HepG2 (cell line): Measurements from ENCODE around the gene PLIN4. TPM values are rescaled to one million over a fixed set of nuclear protein-coding genes. Genes with fewer than 3 reads are reported as not detected.

ENCODE experiments used
- AGO2 ChIP-seq: fragments of 200-400 bp; formaldehyde crosslinking; optimal IDR thresholded peaks from 2 replicates; pipeline ENCODE3; 2017; ENCODE audit warnings: mild to moderate bottlenecking, low read depth, low read length, moderate library complexity
- BORCS8-MEF2B ChIP-seq: sonication (generic); formaldehyde crosslinking; IDR thresholded peaks from 2 replicates; pipeline ENCODE4 v1.8.0; 2022; ENCODE audit warnings: mild to moderate bottlenecking, missing genetic modification reagents
- FLYWCH1 ChIP-seq: sonication (generic); formaldehyde crosslinking; IDR thresholded peaks from 2 replicates; pipeline ENCODE4 v1.8.1; 2023; ENCODE audit warnings: mild to moderate bottlenecking, missing genetic modification reagents
- KMT2B ChIP-seq: IDR thresholded peaks from 2 replicates; pipeline ENCODE4 v1.6.1; 2016; ENCODE audit warnings: missing genetic modification reagents, missing compliant biosample characterization
- MEF2D ChIP-seq: sonication (generic); formaldehyde crosslinking; IDR thresholded peaks from 2 replicates; pipeline ENCODE4 v1.5.1; 2020; ENCODE audit warnings: mild to moderate bottlenecking, missing genetic modification reagents
- NR2F6 ChIP-seq, 2 experiments: IDR thresholded peaks; 2 replicates each; pipeline ENCODE4 v1.6.1; 2016; ENCODE audit warnings: antibody characterized with exemption in 1 of 2, mild to moderate bottlenecking in 1 of 2
- PRDM10 ChIP-seq: sonication (generic); formaldehyde crosslinking; IDR thresholded peaks from 2 replicates; pipeline ENCODE4 v1.4.0; 2020; ENCODE audit warnings: low read depth, missing genetic modification reagents
- RAD51 ChIP-seq: fragments of 450-650 bp; IDR thresholded peaks from 2 replicates; pipeline ENCODE4 v1.6.1; 2016; ENCODE audit warnings: borderline replicate concordance
- RBFOX2 ChIP-seq: fragments of 200-400 bp; formaldehyde crosslinking; IDR thresholded peaks from 2 replicates; pipeline ENCODE4 v1.6.1; 2017; ENCODE audit warnings: low read depth, mild to moderate bottlenecking, low read length
- RXRA ChIP-seq: sonication (generic); formaldehyde crosslinking; IDR thresholded peaks from 2 replicates; pipeline ENCODE4 v1.5.1; 2020; ENCODE audit warnings: missing genetic modification reagents
- SKIL ChIP-seq: sonication (generic); formaldehyde crosslinking; IDR thresholded peaks from 2 replicates; pipeline ENCODE4 v1.8.0; 2022; ENCODE audit warnings: missing genetic modification reagents, mild to moderate bottlenecking, moderate library complexity, borderline replicate concordance
- SP5 ChIP-seq: IDR thresholded peaks from 2 replicates; pipeline ENCODE4 v1.6.1; 2016; ENCODE audit warnings: low read depth, borderline replicate concordance
- ZBTB7B ChIP-seq: sonication (generic); formaldehyde crosslinking; IDR thresholded peaks from 2 replicates; pipeline ENCODE4 v1.4.0; 2020; ENCODE audit warnings: missing genetic modification reagents
- ZNF282 ChIP-seq: fragments of 450-650 bp; IDR thresholded peaks from 2 replicates; pipeline ENCODE4 v1.6.1; 2018; ENCODE audit not compliant: partially characterized antibody
- ZNF33B ChIP-seq: sonication (generic); formaldehyde crosslinking; IDR thresholded peaks from 2 replicates; pipeline ENCODE4 v1.5.1; 2020; ENCODE audit warnings: mild to moderate bottlenecking, missing genetic modification reagents
- ZNF350 ChIP-seq: sonication (generic); formaldehyde crosslinking; IDR thresholded peaks from 2 replicates; pipeline ENCODE4 v1.4.0; 2020; ENCODE audit warnings: mild to moderate bottlenecking, low read depth, missing genetic modification reagents, borderline replicate concordance
- ZNF543 ChIP-seq: sonication (generic); formaldehyde crosslinking; IDR thresholded peaks from 2 replicates; pipeline ENCODE4 v1.4.0; 2020; ENCODE audit warnings: mild to moderate bottlenecking, missing genetic modification reagents
- ZNF567 ChIP-seq: sonication (generic); formaldehyde crosslinking; IDR thresholded peaks from 2 replicates; pipeline ENCODE4 v1.8.1; 2023; ENCODE audit warnings: mild to moderate bottlenecking, missing genetic modification reagents, borderline replicate concordance
- polyA plus RNA-seq, 8 experiments: library from polyadenylated mRNA; depleted of rRNA in 3 of 8; stranded (reverse) in 7 of 8; unstranded in 1 of 8; fragments of >200 nt; fragmentation: Illumina TruSeq in 4 of 8; extraction: Trizol in 4 of 8; gene quantifications; 2 replicates each; pipeline versions ENCODE4 v1.2.1 to v1.2.3, GENCODE V29; 2011 to 2016; ENCODE audit warnings: low read depth in 4 of 8, missing spikeins in 1 of 8, mixed read lengths in 1 of 8; ENCODE audit not compliant: insufficient read depth in 1 of 8
- total RNA-seq, 5 experiments: library from RNA; depleted of rRNA; stranded (reverse); fragments of >200 nt; fragmentation: Illumina TruSeq; extraction: Trizol; gene quantifications; 2 replicates each; pipeline ENCODE4 v1.2.3, GENCODE V29; 2016; ENCODE audit warnings: low read depth in 1 of 5
- TF ChIP-seq, protein P1 (sequence below): sonication (generic); formaldehyde crosslinking; IDR thresholded peaks from 2 replicates; pipeline ENCODE4 v1.4.0; 2020; ENCODE audit warnings: missing genetic modification reagents
- TF ChIP-seq, protein P2 (sequence below): fragments of 450-650 bp; IDR thresholded peaks from 2 replicates; pipeline ENCODE4 v1.6.1; 2016

The PLIN4 gene
- total and polyA plus RNA-seq, 2 of the 13 experiments (the other 11 are each of a cell fraction or from before 2014, with no cell fraction given), result 1.1 to 1.3 TPM

- TF ChIP-seq SKIL (0 out of 2 replicates have a peak, but pooled peaks have one; percentile 23), NR2F6 (IDR thresholded peaks at IDR 0.05) (no peak), NR2F6 (CRISPR knock-in tag; IDR thresholded peaks at IDR 0.05) (0 out of 2 replicates have a peak, but pooled peaks have one; percentile 6), ZNF33B (CRISPR knock-in tag) (no peak), SP5 (CRISPR knock-in tag) (0 out of 2 replicates have a peak, but pooled peaks have one; percentile 15), ZNF350 (peak; percentile 29), AGO2 (peak; percentile 19), FLYWCH1 (CRISPR knock-in tag) (no peak), MEF2D (CRISPR knock-in tag) (peak; percentile 71; the same call in 1 of the 2 replicates), BORCS8-MEF2B (CRISPR knock-in tag) (0 out of 2 replicates have a peak, but pooled peaks have one; percentile 38), RAD51 (peak; percentile 33; the same call in 1 of the 2 replicates), KMT2B (CRISPR knock-in tag) (no peak), ZNF567 (CRISPR knock-in tag) (peak; percentile 79; the same call in 1 of the 2 replicates), RBFOX2 (peak; percentile 71), RXRA (CRISPR knock-in tag) (peak; percentile 56; the same call in 1 of the 2 replicates), ZNF543 (CRISPR knock-in tag) (peak; percentile 98), ZBTB7B (CRISPR knock-in tag) (peak; percentile 13; the same call in 1 of the 2 replicates), ZNF282 (no peak), PRDM10 (CRISPR knock-in tag) (no peak)
- TF ChIP-seq, protein P1, sequence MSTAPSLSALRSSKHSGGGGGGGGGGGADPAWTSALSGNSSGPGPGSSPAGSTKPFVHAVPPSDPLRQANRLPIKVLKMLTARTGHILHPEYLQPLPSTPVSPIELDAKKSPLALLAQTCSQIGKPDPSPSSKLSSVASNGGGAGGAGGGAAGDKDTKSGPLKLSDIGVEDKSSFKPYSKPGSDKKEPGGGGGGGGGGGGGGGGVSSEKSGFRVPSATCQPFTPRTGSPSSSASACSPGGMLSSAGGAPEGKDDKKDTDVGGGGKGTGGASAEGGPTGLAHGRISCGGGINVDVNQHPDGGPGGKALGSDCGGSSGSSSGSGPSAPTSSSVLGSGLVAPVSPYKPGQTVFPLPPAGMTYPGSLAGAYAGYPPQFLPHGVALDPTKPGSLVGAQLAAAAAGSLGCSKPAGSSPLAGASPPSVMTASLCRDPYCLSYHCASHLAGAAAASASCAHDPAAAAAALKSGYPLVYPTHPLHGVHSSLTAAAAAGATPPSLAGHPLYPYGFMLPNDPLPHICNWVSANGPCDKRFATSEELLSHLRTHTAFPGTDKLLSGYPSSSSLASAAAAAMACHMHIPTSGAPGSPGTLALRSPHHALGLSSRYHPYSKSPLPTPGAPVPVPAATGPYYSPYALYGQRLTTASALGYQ (CRISPR knock-in tag), result no peak
- TF ChIP-seq, protein P2, sequence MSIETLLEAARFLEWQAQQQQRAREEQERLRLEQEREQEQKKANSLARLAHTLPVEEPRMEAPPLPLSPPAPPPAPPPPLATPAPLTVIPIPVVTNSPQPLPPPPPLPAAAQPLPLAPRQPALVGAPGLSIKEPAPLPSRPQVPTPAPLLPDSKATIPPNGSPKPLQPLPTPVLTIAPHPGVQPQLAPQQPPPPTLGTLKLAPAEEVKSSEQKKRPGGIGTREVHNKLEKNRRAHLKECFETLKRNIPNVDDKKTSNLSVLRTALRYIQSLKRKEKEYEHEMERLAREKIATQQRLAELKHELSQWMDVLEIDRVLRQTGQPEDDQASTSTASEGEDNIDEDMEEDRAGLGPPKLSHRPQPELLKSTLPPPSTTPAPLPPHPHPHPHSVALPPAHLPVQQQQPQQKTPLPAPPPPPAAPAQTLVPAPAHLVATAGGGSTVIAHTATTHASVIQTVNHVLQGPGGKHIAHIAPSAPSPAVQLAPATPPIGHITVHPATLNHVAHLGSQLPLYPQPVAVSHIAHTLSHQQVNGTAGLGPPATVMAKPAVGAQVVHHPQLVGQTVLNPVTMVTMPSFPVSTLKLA, result peak; percentile 59; the same call in 1 of the 2 replicates
Measured at GRCh38 chr19:4518345-4519171, at the start of gene PLIN4 (continued).
